SK-N-DZ (cell line): ENCODE data around the gene ANKS6.

ENCODE experiments used
- DNase-seq: peaks from one replicate; pipeline ENCODE4 v3.0.0-alpha.2; 2015; ENCODE audit warnings: low spot score

Gene ANKS6

GRCh38 chr9:98815391-98815951, 19.1 kb upstream of the ANKS6 start:
- DNase-seq, result no peak

- DNase-seq, result no peak
Measured at GRCh38 chr9:98811051-98811650, 14.8 kb upstream of the ANKS6 start.

- no peak for DNase-seq
Measured at GRCh38 chr9:98810102-98810842, 13.9 kb upstream of the ANKS6 start.

- DNase-seq, result no peak
Measured at GRCh38 chr9:98809311-98810101, 13.2 kb upstream of the ANKS6 start.

GRCh38 chr9:98808875-98809274, 12.5 kb upstream of the ANKS6 start:
- no peak for DNase-seq

- DNase-seq, result no peak
Measured at GRCh38 chr9:98808411-98808815, 12.1 kb upstream of the ANKS6 start.

- no peak for DNase-seq
Measured at GRCh38 chr9:98807814-98808195, 11.4 kb upstream of the ANKS6 start.

GRCh38 chr9:98807070-98807813, 10.9 kb upstream of the ANKS6 start, which contains the start of gene GALNT12:
Gene GALNT12, plus strand, starts transcription at chr9:98807670. Its CDS starts 29 bp downstream, at chr9:98807699.
- DNase-seq, result no peak

GRCh38 chr9:98806394-98807035, 10.2 kb upstream of the ANKS6 start:
- no peak for DNase-seq

GRCh38 chr9:98805506-98806272, 9.3 kb upstream of the ANKS6 start:
- DNase-seq, result no peak

- DNase-seq, result no peak
Measured at GRCh38 chr9:98804083-98804482, 7.7 kb upstream of the ANKS6 start.

- DNase-seq, result no peak
Measured at GRCh38 chr9:98801969-98802371, 5.6 kb upstream of the ANKS6 start.

GRCh38 chr9:98801561-98801960, 5.2 kb upstream of the ANKS6 start:
- DNase-seq, result no peak

GRCh38 chr9:98798254-98798653, 1.9 kb upstream of the ANKS6 start:
- DNase-seq, result no peak

- no peak for DNase-seq
Measured at GRCh38 chr9:98797491-98797890, 1.1 kb upstream of the ANKS6 start.

- no peak for DNase-seq
Measured at GRCh38 chr9:98795970-98796363, 388 bp downstream of the ANKS6 start.

- no peak for DNase-seq
Measured at GRCh38 chr9:98795295-98795955, 930 bp downstream of the ANKS6 start.

GRCh38 chr9:98794802-98795201, 1.6 kb downstream of the ANKS6 start:
- no peak for DNase-seq

- no peak for DNase-seq
Measured at GRCh38 chr9:98793031-98793430, 3.3 kb downstream of the ANKS6 start.
